GM12874 (cell line): ENCODE measurements around the gene CENPS.

Experiments
- CTCF ChIP-seq: IDR thresholded peaks from 2 replicates; pipeline ENCODE4 v1.5.1; 2011; ENCODE audit warnings: low read depth, mild to moderate bottlenecking, control low read depth, low read length, moderate library complexity; ENCODE audit not compliant: insufficient read depth

The CENPS gene

GRCh38 chr1:10437052-10437451 is 6.8 kb downstream of the CENPS start:
- no peak for TF ChIP-seq CTCF

GRCh38 chr1:10438677-10439163 is 8.5 kb downstream of the CENPS start:
- TF ChIP-seq CTCF = no peak

- no peak for TF ChIP-seq CTCF
Observed at GRCh38 chr1:10440305-10440704, 10.1 kb downstream of the CENPS start.

DNA sequence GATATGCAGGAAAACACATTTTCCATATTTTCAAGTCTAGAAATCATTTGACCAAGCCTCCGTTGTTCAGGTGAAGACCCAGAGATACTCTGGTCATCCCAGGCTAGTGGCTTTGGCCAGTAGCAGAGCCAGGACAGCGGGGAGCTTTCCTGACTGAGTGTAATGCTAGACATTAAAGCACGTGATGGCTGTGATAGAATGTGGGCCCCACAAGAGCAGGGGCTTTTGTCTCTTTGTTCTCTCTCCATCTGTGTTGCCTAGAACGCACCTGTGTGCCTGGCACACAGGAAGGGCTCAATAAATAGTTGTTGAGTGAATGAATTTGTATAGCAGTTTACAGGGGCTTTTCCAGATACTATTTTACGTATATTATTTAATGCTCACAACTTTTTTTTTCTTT is 10.6 kb downstream of the CENPS start:
- TF ChIP-seq CTCF = no peak

DNA sequence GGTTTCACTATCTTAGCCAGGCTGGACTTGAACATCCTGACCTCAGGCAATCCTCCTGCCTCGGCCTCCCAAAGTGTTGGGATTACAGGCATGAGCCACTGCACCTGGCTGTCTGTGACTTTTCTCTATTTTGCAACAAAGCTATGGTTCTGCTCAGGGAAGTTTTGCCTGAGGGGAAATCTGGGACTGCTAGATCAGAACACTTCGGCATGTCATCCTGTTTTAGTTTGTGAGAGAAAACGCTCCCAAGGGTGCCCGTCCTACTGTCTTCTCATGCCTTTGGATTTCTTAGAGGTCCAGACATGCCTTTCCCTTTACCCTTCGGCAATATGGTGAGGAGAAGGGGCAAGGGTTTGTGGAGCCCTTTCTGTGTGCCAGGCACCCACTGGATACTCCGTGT is 14.0 kb downstream of the CENPS start:
- no peak for TF ChIP-seq CTCF

GRCh38 chr1:10444795-10445397 is 14.7 kb downstream of the CENPS start:
- TF ChIP-seq CTCF = no peak

DNA sequence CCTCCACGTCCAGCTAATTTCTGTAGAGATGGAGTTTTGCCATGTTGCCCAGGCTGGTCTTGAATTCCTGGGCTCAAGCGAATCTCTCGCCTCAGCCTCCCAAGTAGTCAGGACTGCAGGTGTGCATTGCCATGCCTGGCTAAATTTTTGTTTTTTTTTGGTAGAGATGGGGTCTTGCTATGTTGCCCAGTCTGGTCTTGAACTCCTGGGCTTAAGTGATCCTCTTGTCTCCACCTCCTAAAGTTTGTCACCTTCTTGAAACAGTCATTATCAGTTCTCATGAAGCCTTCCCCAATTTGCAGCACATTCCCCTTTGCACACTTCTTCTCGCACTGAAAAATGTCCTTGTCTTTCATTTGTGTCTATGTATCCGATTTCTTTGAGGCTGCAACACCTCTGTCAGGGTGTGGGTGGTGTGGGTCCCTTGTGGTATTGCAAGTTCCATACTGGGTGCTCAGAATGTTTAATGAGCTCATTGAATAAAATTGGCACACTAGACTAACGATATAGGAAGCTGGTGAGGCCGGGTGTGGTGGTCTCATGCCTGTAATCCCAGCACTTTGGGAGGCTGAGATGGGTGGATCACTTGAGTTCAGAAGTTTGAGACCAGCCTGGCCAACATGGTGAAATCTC is 16.7 kb downstream of the CENPS start:
- TF ChIP-seq CTCF = no peak

GRCh38 chr1:10449751-10450150 is 19.5 kb downstream of the CENPS start, which contains the start of gene CORT:
Gene CORT, plus strand, starts transcription at chr1:10450031. Its CDS starts 193 bp downstream, at chr1:10450224.
- TF ChIP-seq CTCF = no peak
